ENCODE measurements around the gene QSOX1.

GRCh38 chr1:180184041-180184440 is 29.4 kb downstream of the QSOX1 start:
- TF ChIP-seq CTCF (IDR thresholded peaks at IDR 0.05; ENCODE audit: insufficient read depth, low read length, poor library complexity, severe bottlenecking) (no peak), EZH2phosphoT487 (conservative IDR thresholded peaks at IDR 0.05; ENCODE audit: low read length) (no peak)

Data from SU-DHL-6 (cell line).